ENCODE measurements around the gene UNC5B.

- no peak for TF ChIP-seq EZH2phosphoT487 (IDR thresholded peaks at IDR 0.05; ENCODE audit: low read length)
- TF ChIP-seq CTCF (IDR thresholded peaks at IDR 0.05; ENCODE audit: low read length) = no peak
- TF ChIP-seq EZH2 (optimal IDR thresholded peaks at IDR 0.05; ENCODE audit: low read depth, low read length) = no peak
Measured at GRCh38 chr10:71266147-71266917, 54.0 kb downstream of the UNC5B start.
